LNCaP clone FGC (cell line): ENCODE data around the gene PITHD1.

ENCODE experiments used
- DNase-seq: peaks from one replicate; pipeline ENCODE4 v3.0.0-alpha.2; 2011; ENCODE audit warnings: low read depth
- H3K4me3 ChIP-seq: 2 replicates; pipeline ENCODE4 v1.5.1; 2011; ENCODE audit warnings: mild to moderate bottlenecking, low read depth, low read length, control low read depth
- TF ChIP-seq, protein P1 (sequence below): IDR thresholded peaks from 2 replicates; pipeline ENCODE4 v1.5.1; 2012; ENCODE audit warnings: mild to moderate bottlenecking; ENCODE audit not compliant: control insufficient read depth, insufficient read depth; ENCODE audit errors: extremely low read depth

Gene PITHD1

DNA sequence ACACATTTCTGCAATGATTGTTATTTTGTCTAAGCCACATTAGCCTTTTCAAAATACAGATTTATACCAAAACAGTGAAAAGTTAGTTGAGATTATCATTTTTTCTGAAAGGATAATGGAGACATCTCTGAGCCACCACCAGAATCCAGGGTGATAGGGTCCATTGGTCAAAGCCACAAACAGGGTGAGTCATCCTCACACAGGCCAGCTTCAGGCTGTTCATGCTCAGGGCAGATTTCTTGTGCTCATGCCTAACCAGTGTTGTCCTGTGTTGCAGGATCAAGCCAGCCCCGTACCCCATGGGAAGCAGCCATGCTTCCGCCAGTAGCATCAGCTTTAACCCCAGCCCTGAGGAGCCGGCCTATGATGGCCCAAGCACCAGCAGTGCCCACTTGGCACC is 21.5 kb upstream of the PITHD1 start:
- TF ChIP-seq, protein P1, sequence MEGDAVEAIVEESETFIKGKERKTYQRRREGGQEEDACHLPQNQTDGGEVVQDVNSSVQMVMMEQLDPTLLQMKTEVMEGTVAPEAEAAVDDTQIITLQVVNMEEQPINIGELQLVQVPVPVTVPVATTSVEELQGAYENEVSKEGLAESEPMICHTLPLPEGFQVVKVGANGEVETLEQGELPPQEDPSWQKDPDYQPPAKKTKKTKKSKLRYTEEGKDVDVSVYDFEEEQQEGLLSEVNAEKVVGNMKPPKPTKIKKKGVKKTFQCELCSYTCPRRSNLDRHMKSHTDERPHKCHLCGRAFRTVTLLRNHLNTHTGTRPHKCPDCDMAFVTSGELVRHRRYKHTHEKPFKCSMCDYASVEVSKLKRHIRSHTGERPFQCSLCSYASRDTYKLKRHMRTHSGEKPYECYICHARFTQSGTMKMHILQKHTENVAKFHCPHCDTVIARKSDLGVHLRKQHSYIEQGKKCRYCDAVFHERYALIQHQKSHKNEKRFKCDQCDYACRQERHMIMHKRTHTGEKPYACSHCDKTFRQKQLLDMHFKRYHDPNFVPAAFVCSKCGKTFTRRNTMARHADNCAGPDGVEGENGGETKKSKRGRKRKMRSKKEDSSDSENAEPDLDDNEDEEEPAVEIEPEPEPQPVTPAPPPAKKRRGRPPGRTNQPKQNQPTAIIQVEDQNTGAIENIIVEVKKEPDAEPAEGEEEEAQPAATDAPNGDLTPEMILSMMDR: no peak
- no peak overlapping the region for H3K4me3 ChIP-seq
- DNase-seq: no peak

DNA sequence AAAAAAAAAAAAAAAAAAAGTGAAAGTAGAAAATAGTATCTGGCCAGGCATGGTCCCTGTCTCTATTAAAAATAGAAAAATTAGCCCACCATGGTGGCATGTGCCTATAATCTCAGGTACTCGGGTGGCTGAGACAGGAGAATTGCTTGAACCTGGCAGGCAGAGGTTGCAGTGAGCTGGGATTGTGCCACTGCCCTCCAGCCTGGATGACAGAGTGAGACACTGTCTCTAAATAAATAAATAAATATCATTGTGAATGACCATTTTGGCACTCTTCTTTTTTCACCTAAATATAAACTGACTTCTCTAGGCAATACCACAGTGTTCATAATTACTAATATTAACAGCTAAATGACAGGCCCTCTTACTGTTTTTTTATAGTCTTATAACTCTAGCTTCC is 20.4 kb upstream of the PITHD1 start:
- no peak overlapping the region for H3K4me3 ChIP-seq
- TF ChIP-seq, protein P1: no peak
- no peak for DNase-seq

DNA sequence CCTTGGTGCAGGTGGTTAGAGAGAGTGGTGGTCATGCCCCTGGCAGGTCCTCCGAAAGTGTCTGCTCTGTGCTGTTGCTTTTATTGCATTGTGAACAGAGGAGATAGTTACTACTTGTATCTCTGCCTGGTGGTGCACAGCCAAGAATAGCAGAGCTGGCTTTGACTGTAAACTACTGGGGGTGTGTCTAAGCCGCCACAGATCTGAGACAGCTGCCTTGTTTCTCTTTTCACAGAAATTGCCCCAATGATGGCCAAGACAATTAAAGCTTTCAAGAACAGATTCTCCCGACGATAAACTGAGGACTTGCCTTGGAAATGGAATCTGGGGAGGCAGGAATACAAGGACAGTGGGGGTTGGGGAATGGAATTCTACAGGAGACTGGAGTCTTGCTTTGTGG is 18.9 kb upstream of the PITHD1 start:
- no peak for DNase-seq
- TF ChIP-seq, protein P1: no peak
- no peak overlapping the region for H3K4me3 ChIP-seq

DNA sequence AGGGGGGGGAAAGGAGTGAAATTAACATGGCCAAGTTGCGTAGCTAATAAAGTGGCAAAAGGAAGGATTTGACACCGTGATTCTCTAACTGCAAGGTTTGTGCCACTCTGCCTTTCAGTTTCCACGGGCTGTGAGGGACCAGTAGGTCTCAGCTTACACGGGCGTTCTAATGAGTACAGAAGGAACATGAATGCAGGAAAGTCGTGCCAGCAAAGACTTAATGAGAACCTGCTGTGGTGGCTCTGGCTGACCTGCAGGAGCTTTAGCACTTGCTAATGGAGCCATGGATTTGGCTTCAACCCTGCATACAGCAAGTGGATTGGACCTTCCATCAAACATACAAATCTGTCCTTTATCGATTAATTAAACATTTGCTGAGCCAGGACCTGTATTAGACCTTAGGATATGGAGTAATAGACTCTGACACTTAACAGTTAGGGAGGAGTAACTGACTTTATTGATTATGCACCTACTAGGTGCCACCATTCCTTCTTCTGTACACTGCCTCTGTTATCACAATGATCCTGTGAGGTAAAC is 15.1 kb upstream of the PITHD1 start:
- DNase-seq: no peak
- TF ChIP-seq, protein P1: no peak

DNA sequence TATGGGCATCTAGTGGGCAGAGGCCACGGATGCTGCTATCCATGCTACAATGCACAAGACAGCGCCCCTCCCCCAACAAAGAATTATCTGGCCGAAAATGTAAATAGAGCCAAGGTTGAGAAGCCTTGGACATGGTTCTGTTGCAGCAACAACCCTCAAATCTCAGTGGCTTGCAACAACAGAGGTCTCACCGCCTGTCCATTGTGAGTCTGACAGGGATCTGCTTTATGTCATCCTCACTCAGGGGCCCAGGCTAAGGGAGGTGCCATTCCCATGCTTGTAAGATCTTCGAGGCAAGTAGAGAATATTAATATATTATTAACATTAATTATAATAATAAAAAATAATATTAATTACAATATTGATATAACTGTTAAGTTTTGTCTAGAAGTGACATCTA is 9.5 kb upstream of the PITHD1 start:
- TF ChIP-seq, protein P1: no peak
- no peak for DNase-seq
- H3K4me3 ChIP-seq: no peak overlapping the region

More for the DNA sequence above, 15.1 kb upstream of the PITHD1 start:
- no peak overlapping the region for H3K4me3 ChIP-seq

DNA sequence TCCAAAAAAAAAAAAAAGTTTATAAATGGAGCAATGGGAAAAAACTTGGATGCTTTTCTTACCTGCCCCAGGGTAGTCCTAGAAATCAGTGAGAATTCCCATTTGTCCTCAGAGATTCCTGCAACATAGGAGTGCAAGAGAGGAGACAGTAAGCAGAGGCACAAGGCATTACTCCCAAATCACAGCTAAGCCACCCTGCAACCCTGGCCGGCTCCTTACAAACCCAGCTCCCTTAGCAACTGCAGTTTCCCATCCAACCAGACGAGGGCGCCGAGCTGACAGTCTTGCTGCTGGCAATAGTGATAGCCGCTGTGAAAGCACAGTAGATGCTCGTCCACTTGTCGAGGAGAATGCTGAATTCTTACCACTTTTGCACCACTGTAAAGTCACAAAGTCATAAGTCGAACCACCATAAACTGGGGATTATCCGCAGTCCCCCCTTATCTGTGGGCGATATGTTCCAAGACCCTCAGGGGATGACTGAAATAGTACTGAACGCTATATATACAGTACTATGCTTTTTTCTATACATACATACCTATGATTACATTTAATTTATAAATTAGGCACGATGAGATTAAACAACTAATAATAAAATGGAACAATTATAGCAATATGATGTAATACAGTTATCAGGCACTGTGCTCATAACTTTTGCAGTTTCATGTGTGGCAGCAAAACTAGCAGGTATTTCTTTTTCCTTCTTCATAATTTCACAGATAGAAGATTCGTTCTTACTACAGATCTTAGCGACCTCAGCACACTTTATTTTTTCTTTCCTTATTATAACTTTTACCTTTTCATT is 6.0 kb upstream of the PITHD1 start:
- no peak for DNase-seq
- H3K4me3 ChIP-seq: no peak overlapping the region
- TF ChIP-seq, protein P1: peak; percentile 73
